Right lobe of liver (tissue), 6 donors: ENCODE results near the gene IL6ST. TPM values are rescaled to one million over a fixed set of nuclear protein-coding genes. Genes with fewer than 3 reads are reported as not detected.

Source experiments
- ATAC-seq, 4 donors: fragments of 200-7000 bp; cut with Tn5 transposase; one replicate each; pipeline ENCODE4 v1.9.1; 2020; ENCODE audit warnings: mild to moderate bottlenecking in 4 of 4, moderate library complexity in 4 of 4
- DNase-seq, 3 donors: peaks; one replicate each; pipeline ENCODE4 v3.0.0-alpha.2; 2020
- H3K27ac ChIP-seq, 3 donors: fragments of 200-600 bp; one replicate each; pipeline ENCODE4 v1.8.0; 2022
- H3K27me3 ChIP-seq, 2 donors: fragments of 200-600 bp; one replicate each; pipeline ENCODE4 v1.8.0; 2022
- H3K36me3 ChIP-seq, 4 donors: fragments of 200-600 bp; sonication (generic) in 1 of 4; one replicate each; pipeline versions ENCODE4 v1.5.1 to v1.8.0; 2017 to 2022; ENCODE audit warnings: control low read depth in 1 of 4
- H3K4me1 ChIP-seq, 4 donors: fragments of 200-600 bp; sonication (generic) in 1 of 4; one replicate each; pipeline versions ENCODE4 v1.5.1 to v1.8.0; 2017 to 2022; ENCODE audit warnings: control low read depth in 1 of 4
- H3K4me3 ChIP-seq, 3 donors: fragments of 200-600 bp; one replicate each; pipeline ENCODE4 v1.8.0; 2022
- H3K9me3 ChIP-seq, 4 donors: fragments of 200-600 bp; sonication (generic) in 1 of 4; one replicate each; pipeline versions ENCODE4 v1.5.1 to v1.8.0; 2017 to 2022; ENCODE audit warnings: control low read depth in 1 of 4
- CTCF ChIP-seq, 4 donors: fragments of 200-600 bp in 3 of 4; fragments of 450-650 bp in 1 of 4; IDR thresholded peaks; one replicate each; pipeline versions ENCODE4 v1.5.1 to v1.8.0; 2016 to 2022; ENCODE audit warnings: antibody characterized with exemption in 4 of 4, mild to moderate bottlenecking in 2 of 4
- POLR2A ChIP-seq: fragments of 450-650 bp; IDR thresholded peaks from one replicate; pipeline ENCODE4 v1.6.1; 2017; ENCODE audit warnings: antibody characterized with exemption, mild to moderate bottlenecking
- WGBS: methylation state at CpG from one replicate; pipeline ENCODE4 v1.1.6; 2018; ENCODE audit warnings: low coverage, low lambda C conversion rate; ENCODE audit not compliant: insufficient coverage; ENCODE audit errors: missing lambda C conversion rate; 5-methylcytosine and 5-hydroxymethylcytosine counted together
- intact Hi-C, 2 donors: fragments of 100-400 bp; cut with DNase I; formaldehyde crosslinking; loops; one replicate each; pipeline versions ENCODE4 v1.11.2 to v1.14.1; 2022
- total RNA-seq, 6 experiments: library from RNA; depleted of rRNA in 2 of 6; stranded (reverse); fragments of >200 nt in 2 of 6; fragmentation: NEBNext Ultra II Directional in 3 of 6; extraction: Animal tissue kit (Norgen Biotek cat#: 25700) in 3 of 6; gene quantifications; one replicate each; pipeline versions ENCODE4 v1.1.0 to v1.2.4, GENCODE V29; 2016 to 2023
- donor health status: DM: no; HTN: yes; CAD: no.
- donor health status: DM: no; HTN: no; CAD: no.
- donor health status: DM: no; HTN: no; CAD: no.
- donor health status: DM: no; HTN: yes; CAD: no.
- donor health status: DM: no; HTN: yes; CAD: no.

The IL6ST gene
- total RNA-seq, 6 experiments from 2014 or later: 150 to 341 (median 278) TPM

DNA sequence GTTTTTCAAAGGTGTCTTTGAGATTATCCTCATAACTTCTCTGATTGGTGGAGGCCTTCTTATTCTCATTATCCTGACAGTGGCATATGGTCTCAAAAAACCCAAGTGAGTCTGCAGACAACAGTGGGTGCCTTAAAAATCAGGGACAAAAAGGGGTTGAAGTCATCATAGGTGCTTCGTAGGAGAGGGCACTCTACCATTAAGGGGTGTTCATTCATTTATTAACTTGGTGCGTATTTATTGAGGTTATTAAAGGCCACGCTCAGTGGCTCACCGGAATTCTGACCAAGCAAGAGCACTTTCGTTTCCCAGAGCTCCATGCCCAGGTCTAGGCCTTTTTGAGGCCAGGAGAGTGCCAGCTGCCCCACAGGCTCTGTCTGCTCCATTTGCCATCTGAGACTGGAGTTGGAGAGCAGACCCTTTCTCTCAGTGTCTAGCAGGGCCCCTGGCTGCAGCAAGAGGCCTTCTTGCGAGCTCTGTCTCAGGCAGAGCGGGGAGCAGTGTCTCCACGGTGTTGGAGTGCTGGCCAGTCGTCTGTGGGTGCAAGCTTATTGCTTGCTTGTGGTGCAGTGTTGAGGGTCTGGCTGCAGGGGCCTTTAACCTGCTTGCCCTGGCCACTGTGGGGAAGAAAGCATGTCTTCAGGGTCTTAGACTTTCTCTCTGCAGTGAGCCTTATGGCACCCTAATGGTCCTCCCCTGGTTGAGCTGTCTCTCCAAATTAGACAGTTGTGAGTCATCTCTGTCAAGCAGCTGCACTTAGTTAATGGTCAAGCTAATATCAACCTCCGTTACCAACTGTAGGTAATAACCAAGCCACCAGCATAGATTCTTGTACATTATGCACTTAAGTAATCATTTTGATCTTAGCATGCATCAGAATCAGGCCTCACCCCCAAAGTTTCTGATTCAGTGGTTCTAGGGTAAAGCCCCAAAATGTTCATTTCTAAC lies 81.0 kb downstream of the IL6ST start:
- no peak for ATAC-seq
- no peak overlapping the region for H3K4me3 ChIP-seq
- intact Hi-C loops: no loop called here
- no peaks in the 10 kb centered on the region for H3K36me3 ChIP-seq
- DNase-seq: no peak
- WGBS: 85% methylated on average over 6 of the region's 10 CpGs
- no peaks in the 10 kb centered on the region for H3K4me1 ChIP-seq
- TF ChIP-seq POLR2A (no peak), CTCF (IDR thresholded peaks at IDR 0.05) (no peak)
- no peaks in the 10 kb centered on the region for H3K9me3 ChIP-seq
- H3K27ac ChIP-seq: no peak overlapping the region
- no peaks in the 10 kb centered on the region for H3K27me3 ChIP-seq

- WGBS: 78% methylated on average over 2 of the region's 2 CpGs
- intact Hi-C loops: no loop called here
- no peaks in the 10 kb centered on the region for H3K4me1 ChIP-seq
- no peak overlapping the region for H3K4me3 ChIP-seq
- DNase-seq: no peak
- TF ChIP-seq CTCF (IDR thresholded peaks at IDR 0.05) (no peak), POLR2A (no peak)
- no peak overlapping the region for H3K27ac ChIP-seq
- no peaks in the 10 kb centered on the region for H3K36me3 ChIP-seq
- ATAC-seq: no peak
- H3K27me3 ChIP-seq: no peaks in the 10 kb centered on the region
- no peaks in the 10 kb centered on the region for H3K9me3 ChIP-seq
Observed at GRCh38 chr5:55911784-55912653, 82.7 kb downstream of the IL6ST start.

DNA sequence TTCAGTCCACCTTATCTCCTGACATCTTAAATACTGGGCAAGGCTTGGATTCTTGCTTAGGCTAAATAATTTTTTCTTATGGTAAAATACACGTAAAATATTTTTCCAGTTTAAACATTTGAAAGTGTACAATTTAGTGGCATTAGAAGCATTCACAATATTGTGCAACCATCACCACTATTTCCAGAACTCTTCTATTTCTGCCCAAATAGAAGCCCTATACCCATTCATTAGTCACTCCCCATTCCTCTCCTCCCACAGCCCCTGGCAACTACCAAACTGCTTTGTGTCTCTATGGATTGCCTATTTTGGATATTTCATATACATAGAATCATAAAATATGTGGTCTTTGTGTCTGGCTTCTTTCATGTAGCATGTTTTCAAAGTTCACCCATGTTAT lies 86.0 kb downstream of the IL6ST start:
- intact Hi-C loops: no loop called here
- DNase-seq: no peak
- no peaks in the 10 kb centered on the region for H3K27me3 ChIP-seq
- no peak for TF ChIP-seq CTCF (IDR thresholded peaks at IDR 0.05)
- no peak for TF ChIP-seq POLR2A
- H3K9me3 ChIP-seq: no peaks in the 10 kb centered on the region
- no peak for ATAC-seq
- H3K27ac ChIP-seq: no peak overlapping the region
- no peak overlapping the region for H3K4me3 ChIP-seq
- H3K36me3 ChIP-seq: no peaks in the 10 kb centered on the region
- WGBS: 100% methylated on average over 1 of the region's 1 CpG
- H3K4me1 ChIP-seq: no peaks in the 10 kb centered on the region

- Histone ChIP-seq H3K36me3 (no peaks in the 10 kb centered on the region), H3K27ac (no peak overlapping the region), H3K27me3 (no peaks in the 10 kb centered on the region), H3K9me3 (no peaks in the 10 kb centered on the region), H3K4me1 (no peaks in the 10 kb centered on the region), H3K4me3 (no peak overlapping the region)
- intact Hi-C loops: no loop called here
- 96% methylated on average over 7 of the region's 7 CpGs for WGBS
- DNase-seq (no peak), ATAC-seq (no peak)
- TF ChIP-seq CTCF (IDR thresholded peaks at IDR 0.05) (no peak), POLR2A (no peak)
Observed at GRCh38 chr5:55907927-55908326, 86.8 kb downstream of the IL6ST start.
